ENCODE results near the gene TRERF1.

TRERF1 gene

GRCh38 chr6:42292004-42292740 lies 159.6 kb downstream of the TRERF1 start:
- Histone ChIP-seq H3K27me3 (ENCODE audit: insufficient read depth, low read length) (no peaks in the 10 kb centered on the region), H3K36me3 (ENCODE audit: insufficient read depth, low read length) (no peaks in the 10 kb centered on the region), H2AFZ (ENCODE audit: low read length) (no peak overlapping the region), H3K79me2 (ENCODE audit: insufficient read depth, low read length) (no peaks in the 10 kb centered on the region), H3K9me2 (ENCODE audit: low read depth, low read length) (no peaks in the 10 kb centered on the region), H3K4me1 (ENCODE audit: insufficient read depth, low read length, severe bottlenecking) (no peaks in the 10 kb centered on the region), H3F3A (ENCODE audit: insufficient read depth, low read length) (no peaks in the 10 kb centered on the region), H3K9me3 (ENCODE audit: low read length) (no peaks in the 10 kb centered on the region), H4K20me1 (ENCODE audit: insufficient read depth, low read length) (no peaks in the 10 kb centered on the region), H3K27ac (ENCODE audit: low read depth, low read length, poor library complexity, severe bottlenecking) (no peak overlapping the region), H3K4me3 (ENCODE audit: low read depth, low read length, poor library complexity, severe bottlenecking) (no peak overlapping the region), H3K9ac (ENCODE audit: low read length) (no peak overlapping the region), H3K4me2 (ENCODE audit: low read length) (no peak overlapping the region)
- TF ChIP-seq, protein P1, sequence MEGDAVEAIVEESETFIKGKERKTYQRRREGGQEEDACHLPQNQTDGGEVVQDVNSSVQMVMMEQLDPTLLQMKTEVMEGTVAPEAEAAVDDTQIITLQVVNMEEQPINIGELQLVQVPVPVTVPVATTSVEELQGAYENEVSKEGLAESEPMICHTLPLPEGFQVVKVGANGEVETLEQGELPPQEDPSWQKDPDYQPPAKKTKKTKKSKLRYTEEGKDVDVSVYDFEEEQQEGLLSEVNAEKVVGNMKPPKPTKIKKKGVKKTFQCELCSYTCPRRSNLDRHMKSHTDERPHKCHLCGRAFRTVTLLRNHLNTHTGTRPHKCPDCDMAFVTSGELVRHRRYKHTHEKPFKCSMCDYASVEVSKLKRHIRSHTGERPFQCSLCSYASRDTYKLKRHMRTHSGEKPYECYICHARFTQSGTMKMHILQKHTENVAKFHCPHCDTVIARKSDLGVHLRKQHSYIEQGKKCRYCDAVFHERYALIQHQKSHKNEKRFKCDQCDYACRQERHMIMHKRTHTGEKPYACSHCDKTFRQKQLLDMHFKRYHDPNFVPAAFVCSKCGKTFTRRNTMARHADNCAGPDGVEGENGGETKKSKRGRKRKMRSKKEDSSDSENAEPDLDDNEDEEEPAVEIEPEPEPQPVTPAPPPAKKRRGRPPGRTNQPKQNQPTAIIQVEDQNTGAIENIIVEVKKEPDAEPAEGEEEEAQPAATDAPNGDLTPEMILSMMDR (IDR thresholded peaks at IDR 0.05; ENCODE audit: low read length): no peak
- TF ChIP-seq EZH2 (IDR thresholded peaks at IDR 0.05; ENCODE audit: borderline replicate concordance, low read length): no peak

- no peaks in the 10 kb centered on the region for H3K27me3 ChIP-seq (ENCODE audit: insufficient read depth, low read length)
- H3K36me3 ChIP-seq (ENCODE audit: insufficient read depth, low read length): no peaks in the 10 kb centered on the region
- no peaks in the 10 kb centered on the region for H3K79me2 ChIP-seq (ENCODE audit: insufficient read depth, low read length)
- no peak overlapping the region for H3K4me3 ChIP-seq (ENCODE audit: low read depth, low read length, poor library complexity, severe bottlenecking)
- H2AFZ ChIP-seq (ENCODE audit: low read length): no peak overlapping the region
- H3K27ac ChIP-seq (ENCODE audit: low read depth, low read length, poor library complexity, severe bottlenecking): no peak overlapping the region
- TF ChIP-seq EZH2 (IDR thresholded peaks at IDR 0.05; ENCODE audit: borderline replicate concordance, low read length): no peak
- TF ChIP-seq, protein P1 (IDR thresholded peaks at IDR 0.05; ENCODE audit: low read length): no peak
- no peak overlapping the region for H3K9ac ChIP-seq (ENCODE audit: low read length)
- no peaks in the 10 kb centered on the region for H3K4me1 ChIP-seq (ENCODE audit: insufficient read depth, low read length, severe bottlenecking)
- H3K9me3 ChIP-seq (ENCODE audit: low read length): no peaks in the 10 kb centered on the region
- no peaks in the 10 kb centered on the region for H3F3A ChIP-seq (ENCODE audit: insufficient read depth, low read length)
- H4K20me1 ChIP-seq (ENCODE audit: insufficient read depth, low read length): no peaks in the 10 kb centered on the region
- H3K9me2 ChIP-seq (ENCODE audit: low read depth, low read length): no peaks in the 10 kb centered on the region
- H3K4me2 ChIP-seq (ENCODE audit: low read length): no peak overlapping the region
Measured at GRCh38 chr6:42287756-42288155, 164.0 kb downstream of the TRERF1 start.

DNA sequence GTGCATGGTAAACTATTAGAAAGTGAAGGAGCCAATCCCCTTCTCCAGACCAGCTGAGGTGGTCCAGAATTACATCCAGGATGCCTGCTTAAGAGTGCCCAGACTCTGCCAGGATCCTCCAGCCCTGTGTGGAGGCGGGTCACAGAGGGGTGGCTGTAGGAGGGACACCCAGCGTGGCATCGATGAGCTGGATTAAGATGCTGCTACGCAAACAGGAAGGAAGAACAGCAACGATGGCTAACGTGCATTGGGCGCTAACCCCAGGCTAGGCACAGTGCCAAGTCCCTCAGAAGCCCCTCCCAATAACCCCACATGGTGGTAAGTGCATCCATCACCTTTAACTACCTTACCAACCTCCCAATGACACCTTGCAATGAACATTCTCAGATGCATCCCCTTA lies 170.2 kb downstream of the TRERF1 start:
- Histone ChIP-seq H3K27me3 (ENCODE audit: insufficient read depth, low read length) (peaks cover 5% of the 10 kb centered on the region; the same call in 1 of the 2 replicates), H3K79me2 (ENCODE audit: insufficient read depth, low read length) (no peaks in the 10 kb centered on the region), H2AFZ (ENCODE audit: low read length) (no peak overlapping the region), H3K4me1 (ENCODE audit: insufficient read depth, low read length, severe bottlenecking) (peaks cover 4% of the 10 kb centered on the region), H3K9me2 (ENCODE audit: low read depth, low read length) (no peaks in the 10 kb centered on the region), H3K4me2 (ENCODE audit: low read length) (no peak overlapping the region), H3K9ac (ENCODE audit: low read length) (no peak overlapping the region), H3K9me3 (ENCODE audit: low read length) (no peaks in the 10 kb centered on the region), H3K4me3 (ENCODE audit: low read depth, low read length, poor library complexity, severe bottlenecking) (no peak overlapping the region), H3K27ac (ENCODE audit: low read depth, low read length, poor library complexity, severe bottlenecking) (no peak overlapping the region), H3K36me3 (ENCODE audit: insufficient read depth, low read length) (no peaks in the 10 kb centered on the region), H3F3A (ENCODE audit: insufficient read depth, low read length) (no peaks in the 10 kb centered on the region), H4K20me1 (ENCODE audit: insufficient read depth, low read length) (no peaks in the 10 kb centered on the region)
- TF ChIP-seq EZH2 (IDR thresholded peaks at IDR 0.05; ENCODE audit: borderline replicate concordance, low read length): no peak

Data from OCI-LY1 (cell line).